Measurements from ENCODE around the gene SMIM33.
"Not testable (repeated sequence)": the region's sequence is repeated elsewhere in the genome, so short reads cannot be mapped to it uniquely, and the experiment has no call there.

Gene SMIM33

DNA sequence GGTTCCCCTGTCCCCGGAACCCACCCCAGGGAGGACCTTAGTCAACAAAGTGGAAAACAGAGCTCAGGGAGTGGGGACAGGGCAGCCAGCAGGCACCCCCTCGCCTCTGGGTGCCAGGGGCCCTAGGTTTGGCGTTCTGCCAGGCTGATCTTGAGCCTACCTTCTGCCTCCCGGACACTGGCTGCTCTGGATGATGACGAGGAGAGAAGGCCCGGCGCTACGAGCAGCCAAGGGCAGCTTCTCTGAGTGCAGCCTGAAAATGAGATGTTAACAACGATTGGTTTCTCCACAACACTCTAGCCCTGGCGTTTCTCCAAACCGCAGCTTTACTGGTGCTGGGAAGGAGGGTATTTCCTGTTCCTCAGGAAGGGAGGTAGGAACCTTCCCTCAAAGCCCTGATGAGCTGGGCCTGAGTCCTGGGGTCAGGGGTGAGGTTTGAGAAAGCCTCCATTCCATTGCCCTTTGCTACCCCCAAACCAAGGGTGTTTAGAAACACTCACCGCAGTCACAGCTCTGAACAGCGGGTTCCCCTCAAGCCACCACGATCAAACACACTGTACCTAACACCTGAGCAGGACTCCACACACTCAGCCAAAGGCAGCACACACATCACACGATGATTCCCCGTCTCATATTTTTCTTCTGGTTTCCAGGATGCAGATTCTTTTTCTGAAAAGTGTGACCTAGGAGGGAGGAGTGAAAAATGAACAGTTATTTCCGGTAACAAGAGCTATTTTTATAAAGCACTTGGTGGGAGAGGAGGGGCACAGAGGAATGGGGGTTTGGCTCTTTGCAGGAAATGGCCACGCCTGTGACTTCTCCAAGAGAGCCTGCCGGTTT, 11.5 kb downstream of the SMIM33 start, which contains the start of gene STING1:
STING1 (minus strand) TSS at position 709 of the 840 bp plus-strand sequence. CDS start 1,054 bp downstream, outside the sequence.
- peak; percentile 88 for DNase-seq (ENCODE audit: low read depth)

DNA sequence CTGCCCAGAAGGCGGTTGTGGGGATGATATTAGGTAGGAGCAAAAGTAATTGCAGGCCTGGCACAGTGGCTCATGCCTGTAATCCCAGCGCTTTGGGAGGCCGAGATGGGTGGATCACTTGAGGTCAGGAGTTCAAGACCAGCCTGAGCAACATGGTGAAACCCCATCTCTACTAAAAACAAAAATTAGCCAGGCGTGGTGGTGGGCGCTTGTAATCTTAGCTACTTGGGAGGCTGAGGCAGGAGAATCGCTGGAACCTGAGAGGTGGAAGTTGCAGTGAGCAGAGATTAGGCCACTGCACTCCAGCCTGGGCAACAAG, 12.0 kb downstream of the SMIM33 start:
- not testable (repeated sequence) for DNase-seq (ENCODE audit: low read depth)

DNA sequence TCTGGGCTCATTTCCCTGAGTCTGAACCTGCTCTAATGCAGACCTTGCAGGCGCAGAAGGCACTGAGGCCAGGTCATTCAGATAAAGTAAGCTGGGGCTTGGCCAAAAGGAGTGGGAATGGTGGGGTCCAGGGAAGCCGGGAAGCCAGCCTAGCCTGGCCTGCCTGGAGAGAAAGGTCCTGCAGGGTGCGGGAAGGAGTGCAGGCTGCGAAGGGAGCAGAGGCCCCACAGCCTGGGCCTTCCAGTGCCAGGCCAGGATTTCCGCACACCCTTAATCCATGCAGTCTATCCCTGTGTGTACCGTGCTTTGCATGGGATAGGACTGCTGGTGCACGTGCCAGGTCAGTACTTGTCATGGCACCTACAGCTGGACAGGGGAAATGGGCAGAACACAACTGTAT, 15.4 kb downstream of the SMIM33 start:
- DNase-seq (ENCODE audit: low read depth), result no peak

DNA sequence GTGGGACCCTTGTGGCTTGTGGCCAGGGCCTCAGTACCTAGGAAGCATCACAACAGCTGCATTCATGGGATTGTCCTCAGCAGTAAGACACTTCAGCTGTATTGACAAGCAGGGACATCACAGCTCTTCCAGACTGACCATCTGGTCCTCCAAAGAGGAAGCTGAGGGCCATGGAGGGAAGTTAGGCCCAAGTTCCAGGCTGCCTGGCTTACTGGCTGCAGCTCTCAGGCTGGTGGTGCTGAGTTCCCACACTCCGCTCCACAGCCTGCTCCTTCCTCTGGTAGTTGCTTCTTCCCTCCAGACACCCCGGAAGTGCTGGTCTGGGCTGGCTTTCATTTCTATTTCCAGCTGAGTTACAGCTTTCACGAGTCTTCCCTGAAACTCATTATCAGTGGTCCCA, 17.5 kb downstream of the SMIM33 start:
- DNase-seq (ENCODE audit: low read depth), result peak; percentile 57

DNA sequence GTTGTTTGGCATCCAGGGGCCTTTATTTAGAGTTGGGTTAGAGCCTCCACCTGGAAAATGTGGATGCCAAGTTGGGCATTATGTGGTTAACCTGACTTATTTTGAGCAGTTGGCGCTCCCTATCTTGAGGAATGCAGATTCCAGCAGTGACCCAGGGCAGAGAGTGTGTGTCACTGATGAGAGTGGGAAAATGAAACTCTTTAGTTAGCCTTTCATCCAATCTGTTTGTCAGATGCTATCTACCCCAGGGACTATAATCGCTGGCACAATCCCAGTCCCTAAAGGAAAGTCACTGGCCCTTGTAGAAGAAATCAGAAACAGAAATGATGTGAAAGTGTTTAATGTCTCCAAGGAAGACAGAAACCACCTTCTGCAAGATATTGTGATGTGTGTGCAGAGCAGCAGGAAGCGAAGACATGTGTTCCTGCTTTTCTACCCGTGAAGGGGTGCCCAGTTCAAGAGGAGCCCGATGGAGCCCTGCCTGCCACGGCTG, 21.9 kb downstream of the SMIM33 start:
- no peak for DNase-seq (ENCODE audit: low read depth)

DNA sequence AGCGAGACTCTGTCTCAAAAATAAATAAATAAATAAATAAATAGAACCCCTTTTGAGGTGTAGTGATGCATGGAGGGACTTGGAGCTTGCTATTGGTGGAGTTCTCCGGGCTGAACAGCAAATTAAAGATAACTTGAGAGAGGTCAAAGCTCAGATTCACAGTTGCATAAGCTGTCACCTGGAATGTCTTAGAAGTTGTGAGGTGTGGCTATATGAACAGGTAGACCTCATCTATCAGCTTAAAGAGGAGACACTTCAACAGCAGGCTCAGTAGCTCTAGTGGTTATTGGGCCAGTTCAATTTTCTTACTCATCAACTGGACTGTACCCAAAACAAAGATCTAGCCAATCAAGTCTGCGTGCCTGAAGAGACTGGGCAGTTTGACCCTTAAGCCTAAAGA, 23.5 kb downstream of the SMIM33 start:
- DNase-seq (ENCODE audit: low read depth), result no peak

DNA sequence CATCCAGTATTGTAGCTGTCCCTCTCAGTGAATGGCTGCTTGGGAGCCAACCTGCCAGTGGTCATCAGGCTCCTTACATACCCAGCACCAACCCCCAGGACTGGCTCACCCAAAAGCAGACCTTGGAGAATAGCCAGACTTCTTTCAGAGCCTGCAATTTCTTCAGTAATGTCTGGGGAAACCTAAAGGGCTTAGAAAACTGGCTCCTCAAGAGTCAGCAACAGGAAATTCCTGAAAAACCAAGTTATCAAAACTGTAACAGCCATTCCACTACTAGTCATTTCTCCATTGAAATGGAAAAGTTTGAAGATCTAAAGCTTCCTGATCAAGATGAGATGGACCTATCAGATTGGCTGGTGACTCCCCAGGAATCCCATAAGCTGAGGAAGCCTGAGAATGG, 24.0 kb downstream of the SMIM33 start:
- DNase-seq (ENCODE audit: low read depth), result no peak

DNA sequence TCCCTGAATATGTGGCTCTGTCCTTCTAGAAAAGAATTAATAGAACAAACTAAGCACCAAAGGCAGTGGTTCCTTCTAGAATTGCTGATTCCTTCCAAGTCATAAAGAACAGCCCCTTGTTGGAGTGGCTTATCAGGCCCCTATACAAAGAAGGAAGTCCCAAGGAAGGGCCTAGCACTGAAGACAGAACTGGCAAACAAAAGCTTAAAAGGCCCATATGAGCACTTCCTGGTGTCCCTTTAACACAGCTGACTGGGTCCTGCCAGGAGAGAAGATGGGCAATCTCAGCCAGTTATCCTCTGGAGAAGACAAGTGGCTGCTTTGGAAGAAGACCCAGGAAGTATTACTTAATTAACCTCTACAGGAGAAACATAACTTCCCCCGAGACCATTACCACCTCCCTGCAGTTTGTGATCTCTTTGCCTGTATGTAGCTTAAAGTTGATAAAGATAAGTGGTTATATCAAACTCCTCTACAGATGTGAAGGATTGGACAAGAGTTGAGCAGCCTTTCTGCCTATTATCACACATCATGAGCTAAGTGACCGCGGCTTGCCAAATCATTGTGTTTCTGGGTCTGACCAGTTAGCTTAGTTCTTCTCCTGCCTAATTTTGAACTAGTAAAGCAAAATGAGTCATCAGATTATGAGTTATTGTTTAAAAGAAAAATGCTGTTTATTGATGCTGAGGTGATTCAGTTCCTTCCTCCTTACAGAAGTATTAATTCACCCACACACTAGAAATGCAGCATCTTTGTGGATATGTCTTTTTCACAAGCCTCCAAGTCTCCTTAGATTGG, 25.0 kb downstream of the SMIM33 start:
- no peak for DNase-seq (ENCODE audit: low read depth)

DNA sequence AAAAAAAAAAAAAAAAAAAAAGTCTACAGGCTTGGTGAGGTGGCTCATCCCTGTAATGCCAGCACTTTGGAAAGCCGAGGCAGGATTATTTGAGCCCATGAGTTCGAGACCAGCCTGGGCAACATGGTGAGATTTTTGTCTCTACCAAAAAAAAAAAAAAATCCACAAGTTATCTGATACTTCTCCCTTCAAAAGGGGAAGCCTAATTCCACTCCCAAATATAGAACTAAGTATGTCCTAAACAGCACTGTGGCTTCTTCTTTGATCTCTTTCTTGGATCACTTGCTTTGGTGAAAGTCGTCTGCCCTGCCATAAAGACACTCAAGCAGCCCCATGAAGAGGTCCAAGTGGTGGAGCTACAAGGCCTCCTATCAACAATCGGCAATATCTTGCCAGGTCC, 30.6 kb downstream of the SMIM33 start:
- DNase-seq (ENCODE audit: low read depth), result no peak

DNA sequence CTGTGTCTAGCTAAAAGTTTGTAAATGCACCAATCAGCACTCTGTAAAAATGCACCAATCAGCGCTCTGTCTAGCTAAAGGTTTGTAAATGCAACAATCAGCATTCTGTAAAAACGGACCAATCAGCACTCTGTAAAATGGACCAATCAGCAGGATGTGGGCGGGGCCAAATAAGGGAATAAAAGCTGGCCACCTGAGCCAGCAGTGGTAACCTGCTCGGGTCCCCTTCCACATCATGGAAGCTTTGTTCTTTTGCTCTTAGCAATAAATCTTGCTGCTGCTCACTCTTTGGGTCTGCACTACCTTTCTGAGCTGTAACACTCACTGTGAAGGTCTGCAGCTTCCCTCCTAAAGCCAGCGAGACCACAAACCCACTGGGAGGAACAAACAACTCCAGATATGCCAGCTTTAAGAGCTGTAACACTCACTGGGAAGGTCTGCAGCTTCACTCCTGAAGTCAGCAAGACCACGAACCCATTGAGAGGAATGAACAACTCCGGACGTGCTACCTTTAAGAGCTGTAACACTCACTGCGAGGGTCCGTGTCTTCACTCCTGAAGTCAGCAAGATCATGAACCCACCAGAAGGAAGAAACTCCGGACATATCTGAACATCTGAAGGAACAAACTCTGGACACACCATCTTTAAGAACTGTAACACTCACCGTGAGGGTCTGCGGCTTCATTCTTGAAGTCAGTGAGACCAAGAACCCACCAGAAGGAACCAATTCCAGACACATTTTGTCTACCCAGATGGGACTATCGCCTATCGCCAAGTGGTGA, 32.4 kb downstream of the SMIM33 start:
- DNase-seq (ENCODE audit: low read depth), result peak; percentile 59

DNA sequence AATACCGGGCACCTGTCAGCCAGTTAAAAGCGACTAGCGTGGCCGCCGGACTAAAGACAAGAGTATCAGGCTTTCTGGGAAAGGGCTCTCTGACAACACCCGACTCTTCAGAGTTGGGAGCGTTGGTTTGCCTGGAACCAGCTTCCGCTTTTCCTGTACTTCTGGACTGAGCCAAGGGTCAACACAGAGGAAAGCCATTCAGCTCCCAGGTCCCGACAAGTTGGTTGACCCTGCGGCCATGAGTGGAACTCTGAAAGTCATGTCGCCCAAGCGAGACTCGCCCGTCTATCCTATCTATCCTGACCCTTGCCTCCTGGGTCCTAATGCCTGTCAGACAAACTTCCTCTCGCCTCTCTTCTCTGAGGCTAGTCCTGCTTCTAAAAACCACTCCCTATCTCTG, 33.1 kb downstream of the SMIM33 start:
- DNase-seq (ENCODE audit: low read depth), result not testable (repeated sequence)

DNA sequence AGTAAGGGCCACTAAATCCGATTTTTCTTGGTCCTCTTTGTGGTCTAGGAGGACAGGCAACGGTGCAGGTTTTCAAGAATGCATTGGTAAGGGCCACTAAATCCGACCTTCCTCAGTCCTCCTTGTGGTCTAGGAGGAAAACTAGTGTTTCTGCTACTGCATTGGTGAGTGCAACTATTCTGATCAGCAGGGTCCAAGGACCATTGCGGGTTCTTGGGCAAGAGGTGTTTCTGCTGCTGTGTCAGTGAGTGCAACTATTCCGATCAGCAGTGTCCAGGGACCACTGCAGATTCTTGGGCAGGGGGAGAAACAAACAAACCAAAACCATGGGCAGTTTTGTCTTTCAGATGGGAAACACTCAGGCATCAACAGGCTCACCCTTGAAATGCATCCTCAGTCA, 33.9 kb downstream of the SMIM33 start:
- DNase-seq (ENCODE audit: low read depth), result not testable (repeated sequence)

DNA sequence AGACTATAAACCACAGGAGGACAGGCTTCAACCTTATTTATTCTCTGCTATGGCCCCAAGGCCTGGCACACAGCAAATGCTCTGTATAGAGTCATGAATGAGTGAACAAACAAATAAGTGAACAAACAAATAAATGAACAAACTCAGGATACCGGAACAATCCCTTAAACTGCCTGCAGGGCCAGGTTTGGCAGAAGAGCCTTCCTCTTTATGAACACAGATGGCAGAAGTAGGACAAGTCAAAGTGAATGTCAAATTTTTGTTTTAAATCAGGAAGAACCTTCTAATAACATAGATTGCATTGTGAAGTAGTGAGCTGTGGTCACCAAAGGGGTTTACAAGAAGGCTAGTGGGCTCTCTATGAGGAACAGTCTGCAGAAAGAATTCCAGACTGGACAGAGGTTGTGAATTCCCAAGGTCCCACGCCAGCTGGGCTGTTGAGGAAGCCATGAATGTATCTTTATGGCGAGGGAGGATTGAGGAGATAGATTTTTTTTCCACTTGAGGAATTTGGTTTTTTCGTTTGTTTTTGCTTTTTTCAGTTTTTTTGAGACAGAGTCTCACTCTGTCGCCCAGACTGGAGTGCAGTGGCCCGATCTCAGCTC, 42.1 kb downstream of the SMIM33 start:
- DNase-seq (ENCODE audit: low read depth), result no peak

DNA sequence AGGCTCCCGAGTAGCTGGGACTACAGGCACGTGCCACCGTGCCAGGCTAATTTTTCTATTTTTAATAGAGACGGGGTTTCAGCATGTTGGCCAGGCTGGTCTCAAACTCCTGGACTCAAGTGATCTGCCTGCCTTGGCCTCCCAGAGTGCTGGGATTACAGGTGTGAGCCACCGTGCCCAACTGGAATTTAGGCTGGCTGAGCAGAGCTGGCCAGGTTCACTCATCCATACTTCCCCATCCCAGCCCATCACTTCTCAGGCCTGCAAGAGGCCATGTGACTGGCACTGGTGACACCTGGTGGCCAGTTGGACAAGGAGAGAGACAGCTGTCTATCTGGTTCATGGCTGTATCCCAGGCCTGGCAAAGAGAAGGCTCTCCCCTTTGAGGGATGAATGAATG, 42.6 kb downstream of the SMIM33 start:
- DNase-seq (ENCODE audit: low read depth), result peak; percentile 69

DNA sequence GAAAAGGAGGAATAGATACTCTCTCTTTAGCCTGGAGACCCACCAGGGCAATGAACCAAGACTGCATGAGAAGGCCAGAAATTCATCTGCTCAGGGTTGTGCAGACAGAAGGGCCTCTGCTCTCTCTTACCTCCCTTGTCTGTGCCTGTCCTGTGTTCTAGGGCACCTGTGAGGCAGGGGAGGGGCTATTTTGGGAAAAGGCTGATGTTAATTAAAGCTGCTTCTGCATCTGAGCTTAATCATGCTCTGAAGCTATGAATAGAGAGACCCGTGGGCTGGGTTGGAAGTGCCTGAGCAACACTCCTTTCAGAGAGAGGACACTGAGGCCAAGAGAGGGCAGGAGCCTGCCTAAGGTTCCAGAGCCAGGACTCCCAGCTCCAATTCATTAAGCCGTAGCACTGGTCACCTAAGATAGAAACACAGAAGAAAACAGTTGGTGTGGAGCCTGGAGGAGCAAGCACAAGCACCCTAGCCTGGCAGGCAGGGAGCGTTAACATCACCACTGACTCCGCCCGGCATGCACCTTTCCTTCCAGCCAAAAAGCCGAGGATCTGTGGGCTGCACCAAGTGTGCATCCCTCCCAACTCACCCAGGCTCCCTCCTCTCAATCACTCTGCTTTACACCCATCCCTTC, 43.2 kb downstream of the SMIM33 start:
- DNase-seq (ENCODE audit: low read depth), result no peak

DNA sequence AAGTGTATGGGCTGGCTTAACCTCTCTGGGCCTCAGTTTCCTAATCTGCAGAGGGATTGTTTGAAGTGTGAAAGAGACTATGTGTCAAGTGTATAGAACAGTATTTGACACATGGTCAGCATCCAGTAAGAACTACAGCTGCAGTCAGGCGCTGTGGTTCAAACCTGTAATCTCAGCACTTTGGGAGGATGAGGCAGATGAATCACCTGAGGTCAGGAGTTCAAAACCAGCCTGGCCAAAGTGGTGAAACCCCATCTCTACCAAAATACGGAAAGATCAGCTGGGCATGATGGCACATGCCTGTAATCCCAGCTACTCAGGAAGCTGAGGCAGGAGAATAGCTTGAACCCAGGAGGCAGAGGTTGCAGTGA, 43.7 kb downstream of the SMIM33 start:
- no peak for DNase-seq (ENCODE audit: low read depth)

DNA sequence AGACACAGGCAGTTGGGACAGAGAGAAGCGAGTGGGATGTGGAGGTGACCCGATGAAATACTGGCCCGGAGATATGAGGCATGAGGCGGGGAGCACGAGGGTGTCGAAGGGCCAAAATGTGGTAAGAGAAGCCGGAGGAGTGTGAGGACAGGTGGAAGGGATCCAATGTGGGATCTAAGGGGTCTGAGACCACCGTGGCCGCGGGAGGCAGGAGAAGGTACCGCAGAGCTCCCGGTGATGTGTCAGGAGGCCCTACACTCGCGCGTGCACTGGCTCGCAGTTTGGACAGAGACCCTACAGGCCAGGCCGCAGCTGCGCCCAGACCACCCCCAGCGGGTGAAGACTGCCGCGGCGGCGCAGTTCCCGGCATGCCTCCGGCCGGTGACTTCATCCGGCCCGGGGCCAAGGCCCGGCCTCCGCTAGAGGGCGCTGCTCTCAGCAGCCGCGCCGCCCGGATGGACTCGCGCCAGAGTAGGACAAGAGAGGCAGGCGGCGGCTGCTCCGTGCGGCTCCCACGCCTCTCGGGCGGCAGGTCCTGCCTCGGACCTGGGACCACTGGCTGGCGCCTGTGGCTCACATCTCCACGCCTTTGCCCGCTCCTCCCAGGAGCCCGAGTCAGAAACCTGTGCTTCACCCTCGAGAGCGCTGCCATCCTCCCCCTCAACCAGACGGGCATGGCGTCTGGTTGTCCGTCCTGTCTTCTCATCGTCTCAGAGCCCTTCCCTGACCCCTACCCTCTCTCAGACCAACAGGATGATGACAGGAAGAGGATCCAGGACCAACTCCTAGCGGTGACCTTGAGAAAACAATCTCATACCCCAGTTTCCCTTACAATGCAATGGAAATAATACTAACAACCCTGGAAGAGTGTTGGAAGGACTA, 47.1 kb downstream of the SMIM33 start:
- DNase-seq (ENCODE audit: low read depth), result peak; percentile 70

Measured in CMK (cell line).